Mesendoderm (in vitro differentiated cells): ENCODE data around the gene RBMS1.

Experiments
- DNase-seq: peaks from one replicate; pipeline ENCODE4 v3.0.0; 2013
- H2AK5ac ChIP-seq: 2 replicates; pipeline ENCODE4 v1.6.1; 2013; ENCODE audit warnings: low read length, inconsistent platforms
- H2BK120ac ChIP-seq: 2 replicates; pipeline ENCODE4 v1.6.1; 2013; ENCODE audit warnings: low read depth, mild to moderate bottlenecking, low read length, moderate library complexity, mixed read lengths
- H2BK15ac ChIP-seq: replicated peaks from 2 replicates; pipeline ENCODE4 v1.6.1; 2013; ENCODE audit warnings: low read depth, mild to moderate bottlenecking, moderate library complexity
- H2BK5ac ChIP-seq: 2 replicates; pipeline ENCODE4 v1.6.1; 2013; ENCODE audit warnings: low read length, inconsistent platforms
- H3K18ac ChIP-seq: 2 replicates; pipeline ENCODE4 v1.6.1; 2013; ENCODE audit warnings: mild to moderate bottlenecking, low read length, mixed read lengths
- H3K23ac ChIP-seq: one replicate; pipeline ENCODE4 v1.6.1; 2013; ENCODE audit warnings: low read length
- H3K27ac ChIP-seq: 2 replicates; pipeline ENCODE4 v1.5.1; 2013; ENCODE audit warnings: low read depth, mild to moderate bottlenecking, inconsistent platforms, low read length, moderate library complexity
- H3K27me3 ChIP-seq: 2 replicates; pipeline ENCODE4 v1.6.1; 2013; ENCODE audit warnings: low read length, control low read depth, mild to moderate bottlenecking, inconsistent platforms; ENCODE audit not compliant: insufficient read depth, poor library complexity
- H3K36me3 ChIP-seq: 2 replicates; pipeline ENCODE4 v1.6.1; 2013; ENCODE audit warnings: low read length, inconsistent platforms; ENCODE audit not compliant: control insufficient read depth, insufficient read depth
- H3K4ac ChIP-seq: one replicate; pipeline ENCODE4 v1.6.1; 2013; ENCODE audit warnings: low read depth, mild to moderate bottlenecking, low read length, moderate library complexity
- H3K4me1 ChIP-seq: 2 replicates; pipeline ENCODE4 v1.6.1; 2013; ENCODE audit warnings: low read depth, low read length, inconsistent platforms; ENCODE audit not compliant: control insufficient read depth
- H3K4me2 ChIP-seq: 2 replicates; pipeline ENCODE4 v1.6.1; 2013; ENCODE audit warnings: low read length
- H3K4me3 ChIP-seq: 2 replicates; pipeline ENCODE4 v1.5.1; 2013; ENCODE audit warnings: mild to moderate bottlenecking, low read length
- H3K56ac ChIP-seq: one replicate; pipeline ENCODE4 v1.6.1; 2013; ENCODE audit warnings: low read length
- H3K79me1 ChIP-seq: 2 replicates; pipeline ENCODE4 v1.6.1; 2013; ENCODE audit warnings: low read length, inconsistent platforms
- H3K79me2 ChIP-seq: 2 replicates; pipeline ENCODE4 v1.6.1; 2013; ENCODE audit warnings: mild to moderate bottlenecking, low read length; ENCODE audit not compliant: control insufficient read depth, insufficient read depth
- H3K9ac ChIP-seq: 2 replicates; pipeline ENCODE4 v1.6.1; 2013; ENCODE audit warnings: low read length, inconsistent platforms
- H4K5ac ChIP-seq: one replicate; pipeline ENCODE4 v1.6.1; 2013; ENCODE audit warnings: low read length
- H4K8ac ChIP-seq: one replicate; pipeline ENCODE4 v1.6.1; 2013; ENCODE audit warnings: low read depth, mild to moderate bottlenecking, control low read depth, low read length, moderate library complexity
- WGBS: extraction: QIAGEN DNeasy Blood & Tissue Kit; methylation state at CpG from one replicate; pipeline ENCODE4 v1.1.7; 2013; ENCODE audit warnings: low lambda C conversion rate, missing lambda C conversion rate; ENCODE audit not compliant: insufficient coverage; ENCODE audit errors: extremely low coverage; 5-methylcytosine and 5-hydroxymethylcytosine counted together

The RBMS1 gene

DNA sequence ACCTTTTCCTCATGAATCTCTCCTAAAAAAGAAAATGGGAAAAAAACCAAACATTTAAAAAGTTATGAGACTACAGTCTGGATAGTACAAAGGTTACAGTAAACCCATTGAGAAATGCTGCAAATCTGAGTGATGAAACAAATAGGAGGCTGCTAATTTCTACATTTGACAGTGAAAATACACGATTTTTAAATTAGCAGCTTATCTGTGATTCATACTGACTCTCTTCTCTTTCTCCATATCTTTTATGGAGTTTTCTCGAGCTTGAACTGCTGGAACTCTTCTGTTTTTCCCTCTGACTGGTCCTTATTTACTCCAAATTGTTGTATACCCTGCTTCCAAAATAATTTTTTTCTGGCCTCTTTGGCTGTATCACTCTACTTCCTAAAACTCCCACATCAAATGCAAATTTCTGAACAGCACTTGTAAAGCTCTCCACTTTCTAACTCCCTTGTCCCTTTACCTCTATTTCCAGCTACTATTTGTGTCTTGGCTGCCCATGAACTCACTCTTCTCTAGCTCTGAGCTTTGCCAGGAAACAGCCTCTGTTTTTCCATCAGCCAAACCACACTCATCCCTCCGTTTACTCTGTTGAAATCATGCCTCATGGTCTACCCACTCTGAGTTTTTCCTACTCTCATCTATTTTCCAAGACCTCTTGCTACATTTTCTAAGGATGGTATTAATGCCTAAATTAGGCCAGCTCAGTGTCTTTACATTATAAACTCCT is 73.7 kb downstream of the RBMS1 start:
- H3K36me3 ChIP-seq = no peaks in the 10 kb centered on the region
- no peak overlapping the region for H2BK120ac ChIP-seq
- no peak overlapping the region for H2BK15ac ChIP-seq
- no peak overlapping the region for H3K27ac ChIP-seq
- no peak overlapping the region for H3K56ac ChIP-seq
- no peaks in the 10 kb centered on the region for H3K4me1 ChIP-seq
- no peak overlapping the region for H4K8ac ChIP-seq
- H3K4ac ChIP-seq = no peak overlapping the region
- peaks cover 8% of the 10 kb centered on the region for H3K79me1 ChIP-seq
- H3K23ac ChIP-seq = no peak overlapping the region
- H3K4me2 ChIP-seq = no peak overlapping the region
- H4K5ac ChIP-seq = no peak overlapping the region
- H3K79me2 ChIP-seq = peaks cover 1% of the 10 kb centered on the region
- no peak overlapping the region for H3K4me3 ChIP-seq
- H3K18ac ChIP-seq = no peak overlapping the region
- H2BK5ac ChIP-seq = no peak overlapping the region
- no peak overlapping the region for H2AK5ac ChIP-seq
- H3K27me3 ChIP-seq = no peaks in the 10 kb centered on the region
- no peak for DNase-seq
- no CpG with 5 or more reads among the region's 3 CpGs for WGBS
- no peak overlapping the region for H3K9ac ChIP-seq

DNA sequence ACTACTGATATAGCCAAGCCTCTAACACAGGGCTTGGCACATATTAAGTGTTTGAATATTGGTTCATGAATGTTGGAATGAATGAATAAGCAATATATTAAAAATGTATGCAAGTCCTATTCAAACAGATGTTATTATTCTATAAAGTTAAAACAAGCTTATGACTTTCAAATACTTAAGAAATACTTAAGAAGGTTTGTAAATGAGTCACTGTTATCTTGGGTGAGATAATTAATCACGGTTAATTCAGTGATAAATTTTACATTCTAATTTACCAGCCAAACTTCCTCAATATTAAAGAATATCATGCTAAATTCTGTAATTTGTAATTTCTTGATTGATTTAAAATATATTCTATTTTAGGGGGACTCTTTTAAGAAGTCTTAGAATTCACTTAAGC is 74.8 kb downstream of the RBMS1 start:
- Histone ChIP-seq H3K9ac (no peak overlapping the region), H3K4me1 (no peaks in the 10 kb centered on the region), H2BK120ac (no peak overlapping the region), H3K27me3 (no peaks in the 10 kb centered on the region), H4K5ac (no peak overlapping the region), H3K4me2 (no peak overlapping the region), H3K4ac (no peak overlapping the region), H3K56ac (no peak overlapping the region), H3K79me2 (peaks cover 1% of the 10 kb centered on the region), H3K18ac (no peak overlapping the region), H2AK5ac (no peak overlapping the region), H3K27ac (no peak overlapping the region), H3K4me3 (no peak overlapping the region), H4K8ac (no peak overlapping the region), H3K23ac (no peak overlapping the region), H3K79me1 (peaks cover 8% of the 10 kb centered on the region), H2BK5ac (no peak overlapping the region), H2BK15ac (no peak overlapping the region), H3K36me3 (no peaks in the 10 kb centered on the region)
- WGBS = no CpG with 5 or more reads among the region's 1 CpG
- DNase-seq = no peak

DNA sequence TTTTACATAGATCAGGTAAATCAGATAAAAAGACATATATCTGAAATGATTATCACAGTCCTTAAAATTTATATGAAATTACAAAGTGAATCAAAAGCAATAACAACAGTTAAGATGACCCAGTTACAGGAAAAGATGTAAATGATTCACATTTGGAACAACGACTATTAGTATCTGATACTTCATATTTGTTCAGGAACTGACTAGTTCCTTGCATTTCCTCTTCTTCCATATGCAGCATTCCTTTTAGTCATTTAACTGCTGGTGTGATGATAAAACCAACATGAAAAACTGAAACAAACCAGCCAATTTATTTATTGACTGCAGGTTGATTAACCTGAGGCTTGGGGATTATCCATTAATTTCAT is 75.2 kb downstream of the RBMS1 start:
- H3K79me2 ChIP-seq = peaks cover 1% of the 10 kb centered on the region
- no peak overlapping the region for H3K4ac ChIP-seq
- H2BK120ac ChIP-seq = no peak overlapping the region
- no peak overlapping the region for H4K5ac ChIP-seq
- no peaks in the 10 kb centered on the region for H3K4me1 ChIP-seq
- H3K23ac ChIP-seq = no peak overlapping the region
- H2BK5ac ChIP-seq = no peak overlapping the region
- no CpG with 5 or more reads among the region's 1 CpG for WGBS
- H3K4me3 ChIP-seq = no peak overlapping the region
- no peaks in the 10 kb centered on the region for H3K36me3 ChIP-seq
- H3K27me3 ChIP-seq = no peaks in the 10 kb centered on the region
- peaks cover 6% of the 10 kb centered on the region for H3K79me1 ChIP-seq
- no peak overlapping the region for H3K27ac ChIP-seq
- H3K9ac ChIP-seq = no peak overlapping the region
- H3K4me2 ChIP-seq = no peak overlapping the region
- H2BK15ac ChIP-seq = no peak overlapping the region
- H2AK5ac ChIP-seq = no peak overlapping the region
- DNase-seq = no peak
- no peak overlapping the region for H3K56ac ChIP-seq
- no peak overlapping the region for H4K8ac ChIP-seq
- H3K18ac ChIP-seq = no peak overlapping the region

GRCh38 chr2:160417745-160418397 is 75.7 kb downstream of the RBMS1 start:
- peaks cover 1% of the 10 kb centered on the region for H3K79me2 ChIP-seq
- no peak overlapping the region for H3K4ac ChIP-seq
- no peak for DNase-seq
- H3K79me1 ChIP-seq = peaks cover 6% of the 10 kb centered on the region
- H2BK15ac ChIP-seq = no peak overlapping the region
- no peak overlapping the region for H2BK5ac ChIP-seq
- no peak overlapping the region for H3K4me2 ChIP-seq
- no peaks in the 10 kb centered on the region for H3K27me3 ChIP-seq
- no peak overlapping the region for H4K5ac ChIP-seq
- H4K8ac ChIP-seq = no peak overlapping the region
- H3K27ac ChIP-seq = no peak overlapping the region
- H2BK120ac ChIP-seq = no peak overlapping the region
- no peak overlapping the region for H3K18ac ChIP-seq
- no CpG with 5 or more reads among the region's 6 CpGs for WGBS
- no peak overlapping the region for H3K23ac ChIP-seq
- H3K4me3 ChIP-seq = no peak overlapping the region
- no peak overlapping the region for H3K56ac ChIP-seq
- H3K9ac ChIP-seq = no peak overlapping the region
- H2AK5ac ChIP-seq = no peak overlapping the region
- H3K36me3 ChIP-seq = no peaks in the 10 kb centered on the region
- H3K4me1 ChIP-seq = no peaks in the 10 kb centered on the region

- Histone ChIP-seq H3K79me2 (peaks cover 4% of the 10 kb centered on the region), H3K4ac (no peak overlapping the region), H3K4me1 (no peaks in the 10 kb centered on the region), H4K5ac (no peak overlapping the region), H3K27ac (no peak overlapping the region), H2BK5ac (no peak overlapping the region), H2BK120ac (no peak overlapping the region), H3K4me2 (no peak overlapping the region), H3K79me1 (peaks cover 9% of the 10 kb centered on the region), H3K27me3 (peaks cover 3% of the 10 kb centered on the region), H3K36me3 (no peaks in the 10 kb centered on the region), H3K4me3 (no peak overlapping the region), H3K18ac (no peak overlapping the region), H4K8ac (no peak overlapping the region), H3K9ac (no peak overlapping the region), H3K23ac (no peak overlapping the region), H2BK15ac (no peak overlapping the region), H2AK5ac (no peak overlapping the region), H3K56ac (no peak overlapping the region)
- no peak for DNase-seq
- WGBS = no CpG with 5 or more reads among the region's 2 CpGs
Measured at GRCh38 chr2:160415991-160416390, 77.6 kb downstream of the RBMS1 start.
